Neural cell (in vitro differentiated cells): ENCODE results near the gene EXOC3L1. TPM values are rescaled to one million over a fixed set of nuclear protein-coding genes. Genes with fewer than 3 reads are reported as not detected.
A peak's percentile ranks its signal among the peaks of the same experiment; 100 is the strongest.

Experiments
- H2AFZ ChIP-seq: fragments of 200-600, 300-800 bp; sonication (generic), shearing (Covaris generic); 2 replicates; pipeline ENCODE4 v1.6.0; 2014; ENCODE audit warnings: low read depth, mild to moderate bottlenecking, antibody characterized with exemption, low read length, moderate library complexity
- H3F3A ChIP-seq: fragments of 200-600 bp; shearing (Covaris generic); 2 replicates; pipeline ENCODE4 v1.6.1; 2016; ENCODE audit warnings: mild to moderate bottlenecking, moderate library complexity, mixed read lengths, antibody characterized with exemption, low read length; ENCODE audit not compliant: insufficient read depth, poor library complexity, severe bottlenecking
- H3K27ac ChIP-seq: fragments of 200-600, 300-800 bp; sonication (generic), shearing (Covaris generic); 2 replicates; pipeline ENCODE4 v1.5.1; 2014; ENCODE audit warnings: mild to moderate bottlenecking, low read length, moderate library complexity
- H3K27me3 ChIP-seq: fragments of 300-800, 200-600 bp; sonication (generic), shearing (Covaris generic); 2 replicates; pipeline ENCODE4 v1.6.0; 2014; ENCODE audit warnings: mild to moderate bottlenecking, low read depth, low read length, moderate library complexity; ENCODE audit not compliant: insufficient read depth
- H3K36me3 ChIP-seq: fragments of 300-800, 200-600 bp; sonication (generic), shearing (Covaris generic); 2 replicates; pipeline ENCODE4 v1.5.1; 2014; ENCODE audit warnings: mild to moderate bottlenecking, antibody characterized with exemption, low read length, moderate library complexity; ENCODE audit not compliant: insufficient read depth
- H3K4me2 ChIP-seq: fragments of 300-800, 200-600 bp; sonication (generic), shearing (Covaris generic); 2 replicates; pipeline ENCODE4 v1.6.0; 2014; ENCODE audit warnings: mild to moderate bottlenecking, low read length
- H3K4me3 ChIP-seq: fragments of 300-800, 200-600 bp; sonication (generic), shearing (Covaris generic); 2 replicates; pipeline ENCODE4 v1.5.1; 2014; ENCODE audit warnings: mild to moderate bottlenecking, low read length, moderate library complexity
- H3K79me2 ChIP-seq: fragments of 200-600 bp; shearing (Covaris generic); replicated peaks from 2 replicates; pipeline ENCODE4 v1.6.0; 2014; ENCODE audit warnings: mild to moderate bottlenecking, low read length, moderate library complexity; ENCODE audit not compliant: insufficient read depth
- H3K9ac ChIP-seq: fragments of 300-800, 200-600 bp; sonication (generic), shearing (Covaris generic); 2 replicates; pipeline ENCODE4 v1.6.1; 2016; ENCODE audit warnings: mild to moderate bottlenecking, low read length, mixed read lengths
- H3K9me2 ChIP-seq: fragments of 200-600 bp; shearing (Covaris generic); 2 replicates; pipeline ENCODE4 v1.6.1; 2016; ENCODE audit warnings: mild to moderate bottlenecking, low read length, mixed read lengths; ENCODE audit not compliant: insufficient read depth
- H3K9me3 ChIP-seq: fragments of 200-600, 300-800 bp; sonication (generic), shearing (Covaris generic); 2 replicates; pipeline ENCODE4 v1.6.1; 2016; ENCODE audit warnings: mild to moderate bottlenecking, mixed run types, low read length, moderate library complexity, mixed read lengths
- H4K20me1 ChIP-seq: fragments of 200-600 bp; shearing (Covaris generic); 2 replicates; pipeline ENCODE4 v1.6.1; 2016; ENCODE audit warnings: mild to moderate bottlenecking, mixed run types; ENCODE audit not compliant: insufficient read depth
- CTCF ChIP-seq: fragments of 450-650 bp; IDR thresholded peaks from 2 replicates; pipeline ENCODE4 v1.5.1; 2014; ENCODE audit warnings: antibody characterized with exemption, mild to moderate bottlenecking, moderate library complexity; ENCODE audit not compliant: poor library complexity, severe bottlenecking
- EP300 ChIP-seq: fragments of 450-650 bp; conservative IDR thresholded peaks from 2 replicates; pipeline ENCODE4 v1.6.1; 2014; ENCODE audit warnings: antibody characterized with exemption, mild to moderate bottlenecking, moderate library complexity; ENCODE audit not compliant: poor library complexity, severe bottlenecking
- EZH2 ChIP-seq: fragments of 200-600, 300-800 bp; shearing (Covaris generic), sonication (generic); IDR thresholded peaks from 2 replicates; pipeline ENCODE4 v1.6.1; 2014; ENCODE audit warnings: antibody characterized with exemption, low read length, borderline replicate concordance, mild to moderate bottlenecking; ENCODE audit not compliant: insufficient read depth, poor library complexity, severe bottlenecking
- MXI1 ChIP-seq: fragments of 450-650 bp; conservative IDR thresholded peaks from 2 replicates; pipeline ENCODE4 v1.6.1; 2014; ENCODE audit warnings: antibody characterized with exemption, mild to moderate bottlenecking; ENCODE audit not compliant: poor library complexity, severe bottlenecking
- POLR2AphosphoS5 ChIP-seq: IDR thresholded peaks from 2 replicates; pipeline ENCODE4 v1.6.1; 2012
- RAD21 ChIP-seq: fragments of 450-650 bp; conservative IDR thresholded peaks from 2 replicates; pipeline ENCODE4 v1.6.1; 2014; ENCODE audit warnings: antibody characterized with exemption, mild to moderate bottlenecking, moderate library complexity
- REST ChIP-seq: IDR thresholded peaks from 2 replicates; pipeline ENCODE4 v1.6.1; 2012; ENCODE audit warnings: borderline replicate concordance
- SMC3 ChIP-seq: fragments of 450-650 bp; conservative IDR thresholded peaks from 2 replicates; pipeline ENCODE4 v1.6.1; 2014; ENCODE audit warnings: antibody characterized with exemption, mild to moderate bottlenecking, moderate library complexity; ENCODE audit not compliant: poor library complexity
- TAF1 ChIP-seq: IDR thresholded peaks from 2 replicates; pipeline ENCODE4 v1.6.1; 2012; ENCODE audit warnings: low read depth
- polyA plus RNA-seq: library from polyadenylated mRNA; depleted of rRNA; stranded (reverse); fragments of >200 nt; gene quantifications from 2 replicates; pipeline ENCODE4 v1.2.3, GENCODE V29; 2014

Gene EXOC3L1
- polyA plus RNA-seq, 1 donor from 2014 or later: 0.43 TPM

- no peaks in the 10 kb centered on the region for H3K9me2 ChIP-seq
- no peak for TF ChIP-seq POLR2AphosphoS5
- TF ChIP-seq SMC3: no peak
- no peak for TF ChIP-seq CTCF
- TF ChIP-seq EP300: no peak
- TF ChIP-seq MXI1: no peak
- TF ChIP-seq REST: no peak
- no peak for TF ChIP-seq EZH2
- no peak for TF ChIP-seq RAD21
- TF ChIP-seq TAF1: no peak
- H2AFZ ChIP-seq: no peak overlapping the region
- no peak overlapping the region for H3K9ac ChIP-seq
- H3K36me3 ChIP-seq: no peaks in the 10 kb centered on the region
- peak overlapping the region; percentile 38 for H3K4me3 ChIP-seq
- no peak overlapping the region for H3K27ac ChIP-seq
- H3K79me2 ChIP-seq: no peaks in the 10 kb centered on the region
- no peaks in the 10 kb centered on the region for H3K9me3 ChIP-seq
- H3K27me3 ChIP-seq: no peaks in the 10 kb centered on the region
- no peak overlapping the region for H3K4me2 ChIP-seq
- H3F3A ChIP-seq: no peaks in the 10 kb centered on the region
- no peaks in the 10 kb centered on the region for H4K20me1 ChIP-seq
These were observed 46.8 kb upstream of the EXOC3L1 start for GRCh38 chr16:67236563-67237395.

- Histone ChIP-seq H2AFZ (no peak overlapping the region), H3K36me3 (no peaks in the 10 kb centered on the region), H3K27ac (no peak overlapping the region), H3F3A (no peaks in the 10 kb centered on the region), H3K9me3 (no peaks in the 10 kb centered on the region), H3K9me2 (no peaks in the 10 kb centered on the region), H3K9ac (no peak overlapping the region), H3K4me2 (no peak overlapping the region), H3K79me2 (no peaks in the 10 kb centered on the region), H4K20me1 (no peaks in the 10 kb centered on the region), H3K4me3 (peak overlapping the region; percentile 38), H3K27me3 (no peaks in the 10 kb centered on the region)
- TF ChIP-seq MXI1 (no peak), REST (no peak), SMC3 (no peak), CTCF (no peak), POLR2AphosphoS5 (no peak), EP300 (no peak), EZH2 (no peak), RAD21 (no peak), TAF1 (no peak)
These were observed 46.1 kb upstream of the EXOC3L1 start for GRCh38 chr16:67235816-67236562.
